Inflammatory macrophage treated with lipopolysaccharide for 1 hour (primary cell): ENCODE data around the gene CHRNA10.
"Not testable (repeated sequence)": the region's sequence is repeated elsewhere in the genome, so short reads cannot be mapped to it uniquely, and the experiment has no call there.

Source experiments
- DNase-seq, 2 donors: peaks; one replicate each; pipeline ENCODE4 v3.0.0-alpha.2; 2020 to 2022

The CHRNA10 gene

DNA sequence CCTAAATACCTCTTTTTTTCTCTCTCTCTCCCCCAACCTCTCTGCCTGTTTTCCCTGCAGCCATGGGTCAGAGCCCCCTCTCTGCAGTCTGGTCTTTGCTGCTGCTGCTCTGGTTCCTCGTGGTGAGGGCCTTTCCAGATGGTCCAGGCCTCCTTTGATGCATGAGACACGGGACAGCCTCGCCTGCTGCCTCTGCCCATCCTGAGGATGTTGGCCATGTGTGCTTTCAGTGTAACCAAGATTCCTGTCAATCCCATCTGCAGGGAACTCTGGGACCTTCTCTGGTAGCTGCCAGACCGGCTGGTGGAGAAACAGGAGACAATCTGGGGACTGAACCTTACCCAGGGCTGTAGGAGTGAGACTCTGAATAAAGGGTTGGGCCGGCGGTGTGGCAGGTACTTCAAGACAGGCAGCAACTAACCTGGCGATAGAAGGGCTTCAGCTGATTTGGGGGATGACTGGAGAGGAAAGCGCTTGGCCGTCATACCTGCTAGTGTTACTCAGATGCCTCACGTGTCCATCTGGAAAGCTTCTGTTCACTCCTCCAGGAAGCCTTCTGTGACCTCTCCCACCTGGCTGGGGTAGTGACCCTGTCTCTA lies 7.1 kb downstream of the CHRNA10 start:
- no peak for DNase-seq

DNA sequence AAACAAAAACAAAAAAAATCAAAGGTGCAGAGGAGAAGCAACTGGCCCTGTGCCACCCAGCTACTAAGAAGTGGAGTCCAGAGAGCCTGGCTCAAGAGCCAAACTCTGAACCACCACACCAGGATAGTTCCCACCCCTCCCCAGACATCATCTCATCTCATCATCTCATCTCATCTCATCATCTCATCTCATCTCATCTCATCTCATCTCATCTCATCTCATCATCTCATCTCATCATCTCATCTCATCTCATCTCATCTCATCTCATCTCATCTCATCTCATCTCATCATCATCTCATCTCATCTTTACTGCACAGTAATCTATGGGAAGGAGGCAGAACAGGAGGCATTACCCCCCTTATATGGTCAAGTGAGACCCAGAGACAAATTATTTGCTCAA lies 8.3 kb downstream of the CHRNA10 start:
- no peak for DNase-seq

DNA sequence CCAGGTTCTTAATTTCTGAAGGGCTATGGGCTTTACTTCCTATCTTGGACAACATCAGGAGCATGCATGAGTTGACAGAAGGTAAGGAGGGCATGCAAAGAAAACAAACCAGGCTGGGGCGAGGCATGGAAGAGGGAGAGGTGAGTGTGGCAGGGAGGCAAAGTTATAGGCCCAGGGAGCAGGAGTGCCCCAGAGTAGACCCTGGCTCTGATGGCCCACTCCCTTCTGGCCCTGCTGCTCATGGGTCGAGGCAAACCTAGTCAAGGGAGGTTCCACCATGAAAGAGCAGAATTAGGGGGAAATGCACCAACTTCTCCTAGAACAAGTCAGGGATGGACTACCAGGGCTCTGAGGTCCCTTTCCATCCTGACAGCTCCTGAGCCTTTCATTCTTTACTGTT lies 10.2 kb downstream of the CHRNA10 start:
- DNase-seq, result no peak

DNA sequence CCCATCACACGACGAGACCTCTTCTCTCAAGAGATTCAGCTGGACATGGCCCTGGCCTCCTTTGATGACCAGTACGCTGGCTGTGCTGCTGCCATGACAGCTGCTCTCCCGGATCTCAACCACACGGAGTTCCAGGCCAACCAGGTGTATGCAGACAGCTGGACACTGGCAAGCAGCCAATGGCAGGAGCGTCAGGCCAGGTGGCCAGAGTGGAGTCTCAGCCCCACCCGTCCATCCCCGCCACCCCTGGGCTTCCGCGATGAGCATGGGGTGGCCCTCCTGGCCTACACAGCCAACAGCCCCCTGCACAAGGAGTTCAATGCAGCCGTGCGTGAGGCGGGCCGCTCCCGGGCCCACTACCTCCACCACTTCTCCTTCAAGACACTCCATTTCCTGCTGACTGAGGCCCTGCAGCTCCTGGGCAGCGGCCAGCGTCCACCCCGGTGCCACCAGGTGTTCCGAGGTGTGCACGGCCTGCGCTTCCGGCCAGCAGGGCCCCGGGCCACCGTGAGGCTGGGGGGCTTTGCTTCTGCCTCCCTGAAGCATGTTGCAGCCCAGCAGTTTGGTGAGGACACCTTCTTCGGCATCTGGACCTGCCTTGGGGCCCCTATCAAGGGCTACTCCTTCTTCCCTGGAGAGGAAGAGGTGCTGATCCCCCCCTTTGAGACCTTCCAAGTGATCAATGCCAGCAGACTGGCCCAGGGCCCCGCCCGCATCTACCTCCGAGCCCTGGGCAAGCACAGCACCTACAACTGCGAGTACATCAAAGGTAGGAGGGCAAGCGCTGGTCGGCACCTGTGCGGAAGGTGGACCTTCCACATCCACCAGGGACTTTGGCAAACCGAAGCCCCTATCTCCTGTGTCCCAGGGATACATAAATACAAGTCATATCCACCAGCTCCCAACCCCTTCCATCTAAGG lies 11.3 kb downstream of the CHRNA10 start:
- no peak for DNase-seq

DNA sequence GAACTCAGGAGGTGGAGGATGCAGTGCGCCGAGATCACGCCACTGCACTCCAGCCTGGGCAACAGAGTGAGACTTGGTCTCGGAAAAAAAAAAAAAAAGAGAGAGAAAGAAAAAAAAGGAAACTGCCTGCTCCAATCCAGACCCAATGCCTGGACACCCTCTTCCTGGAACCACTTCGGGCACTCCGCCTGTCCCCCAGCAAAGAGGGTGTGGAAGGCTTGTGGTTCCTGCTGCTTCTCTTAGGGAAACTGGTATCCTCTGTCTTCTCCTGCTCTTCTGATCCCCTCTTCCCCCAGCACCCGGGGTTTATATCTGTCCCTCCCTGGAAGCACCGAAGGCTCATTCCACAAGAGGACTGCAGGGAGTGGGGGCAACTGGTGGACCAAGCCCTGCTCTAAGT lies 12.9 kb downstream of the CHRNA10 start:
- no peak for DNase-seq

DNA sequence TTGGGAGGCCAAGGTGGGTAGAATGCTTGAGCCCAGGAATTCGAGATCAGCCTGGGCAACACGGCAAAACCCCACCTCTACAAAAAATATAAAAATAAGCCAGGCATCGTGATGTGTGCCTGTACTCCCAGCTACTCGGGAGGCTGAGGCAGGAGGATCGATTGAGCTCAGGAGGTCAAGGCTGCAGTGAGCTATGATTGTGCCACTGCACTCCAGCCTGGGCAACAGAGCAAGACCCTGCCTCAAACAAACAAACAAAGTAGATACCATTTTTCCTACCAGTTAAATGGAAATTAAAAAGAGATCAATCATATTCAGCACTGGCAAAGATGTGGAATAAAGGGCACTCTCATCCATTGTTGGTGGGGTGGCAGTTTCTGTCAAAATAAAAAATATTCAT lies 13.9 kb downstream of the CHRNA10 start:
- DNase-seq, result not testable (repeated sequence)

DNA sequence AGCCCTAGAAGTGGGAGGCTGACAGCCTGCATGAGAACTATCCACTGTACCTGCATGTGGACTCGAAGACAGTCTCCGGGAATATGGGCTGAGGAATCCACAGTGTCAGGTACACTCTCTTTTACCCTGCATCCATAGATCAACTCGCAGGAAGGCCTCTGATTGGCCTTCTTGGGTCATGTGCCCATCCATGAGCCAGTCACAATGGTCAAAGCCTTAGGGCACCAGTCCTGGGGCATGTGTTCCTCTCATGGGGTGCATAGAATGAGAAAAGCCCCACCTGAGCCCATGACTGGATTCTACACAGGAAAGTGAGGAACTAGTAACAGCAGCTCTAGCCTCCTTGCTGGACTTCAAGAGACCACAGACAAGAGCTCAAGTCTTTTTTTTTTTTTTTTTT lies 15.6 kb downstream of the CHRNA10 start:
- no peak for DNase-seq

DNA sequence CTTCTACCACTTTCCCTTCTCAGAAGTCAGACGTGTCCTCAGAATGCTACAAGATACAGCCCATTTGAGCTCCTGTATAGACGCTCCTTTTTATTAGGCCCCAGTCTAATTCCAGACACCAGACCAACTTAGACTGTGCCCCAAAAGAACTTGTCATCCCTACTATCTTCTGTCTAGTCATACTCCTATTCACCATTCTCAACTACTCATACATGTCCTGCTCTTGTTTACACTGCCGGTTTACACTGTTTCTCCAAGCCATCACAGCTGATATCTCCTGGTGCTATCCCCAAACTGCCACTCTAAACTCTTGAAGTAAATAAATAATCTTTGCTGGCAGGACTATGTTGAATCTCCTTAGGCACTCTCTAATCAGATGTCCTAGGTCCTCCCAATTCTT lies 18.7 kb downstream of the CHRNA10 start:
- DNase-seq, result not testable (repeated sequence)

DNA sequence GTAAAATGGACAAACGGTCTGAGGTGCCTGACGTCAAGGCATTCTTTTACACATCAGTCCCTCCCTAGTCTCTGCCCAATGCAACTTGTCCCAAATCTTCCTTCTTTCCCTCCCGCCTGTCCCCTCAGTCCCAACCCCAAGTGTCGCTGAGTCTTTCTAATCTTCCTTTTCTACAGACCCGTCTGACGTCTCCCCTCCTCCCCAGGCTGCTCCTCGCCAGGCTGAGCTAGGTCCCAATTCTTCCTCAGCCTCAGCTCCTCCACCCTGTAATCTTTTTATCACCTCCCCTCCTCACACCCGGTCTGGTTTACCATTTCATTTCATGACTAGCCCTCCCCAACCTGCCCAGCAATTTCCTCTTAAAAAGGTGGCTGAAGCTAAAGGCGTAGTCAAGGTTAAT lies 21.8 kb downstream of the CHRNA10 start:
- not testable (repeated sequence) for DNase-seq

DNA sequence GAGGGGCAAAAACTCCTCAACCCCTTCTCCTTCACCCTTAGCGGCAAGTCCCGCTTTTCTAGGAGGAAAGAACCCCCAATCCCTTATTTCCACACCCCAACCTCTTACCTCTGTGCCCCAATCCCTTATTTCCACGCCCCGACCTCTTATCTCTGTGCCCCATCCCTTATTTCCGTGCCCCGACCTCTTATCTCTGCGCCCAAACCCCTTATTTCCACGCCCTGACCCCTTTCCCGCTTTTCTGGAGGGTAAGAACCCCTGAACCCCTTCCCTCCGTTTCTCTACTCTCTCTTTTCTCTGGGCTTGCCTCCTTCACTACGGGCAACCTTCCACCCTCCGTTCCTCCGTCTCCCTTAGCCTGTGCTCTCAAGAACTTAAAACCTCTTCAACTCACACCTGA lies 22.3 kb downstream of the CHRNA10 start:
- DNase-seq, result not testable (repeated sequence)

DNA sequence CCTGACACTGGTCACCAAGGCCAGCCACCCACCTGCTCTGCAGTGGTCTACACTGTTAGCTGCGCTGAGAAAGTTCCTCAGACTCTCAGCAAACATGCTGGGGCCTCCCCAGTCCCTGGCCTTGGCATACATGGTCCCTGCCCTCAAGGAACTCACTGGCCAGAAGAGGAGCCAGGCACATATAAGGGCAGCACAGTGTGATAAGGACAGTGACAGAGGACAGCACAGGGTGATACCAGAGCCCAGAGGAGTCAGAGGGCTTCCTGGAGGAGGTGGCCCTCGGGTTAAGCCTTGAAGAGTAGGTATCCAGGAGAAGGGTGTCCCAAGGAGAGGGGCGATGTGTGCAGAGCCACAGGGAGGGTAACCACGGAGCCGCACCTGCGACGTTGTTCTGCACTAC lies 25.6 kb downstream of the CHRNA10 start:
- no peak for DNase-seq

DNA sequence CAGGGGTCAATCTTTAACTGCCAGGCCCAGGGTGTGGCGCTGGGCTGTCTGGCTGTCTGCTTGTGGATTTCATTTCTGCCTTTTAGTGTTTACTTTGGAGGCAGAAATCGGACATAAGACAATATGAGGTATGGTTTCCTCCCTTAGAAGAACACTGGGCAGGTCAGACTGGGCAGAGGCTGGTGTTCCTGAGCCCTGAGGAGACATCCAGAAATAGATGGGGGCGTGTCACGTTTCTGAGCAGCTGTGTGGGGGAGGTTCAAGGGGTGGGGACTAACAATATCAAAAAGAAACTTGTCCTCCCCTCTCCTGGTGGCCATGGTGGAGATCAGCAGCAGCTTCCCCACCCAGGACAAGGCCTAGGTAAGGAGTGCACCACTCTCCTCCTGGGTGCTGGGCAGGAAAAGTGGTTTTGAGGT lies 26.4 kb downstream of the CHRNA10 start, which contains the start of gene ART1:
Gene ART1 (plus strand): TSS at position 312 of the 419 bp plus-strand sequence. CDS start 14,086 bp downstream, outside the sequence.
- DNase-seq, result no peak

DNA sequence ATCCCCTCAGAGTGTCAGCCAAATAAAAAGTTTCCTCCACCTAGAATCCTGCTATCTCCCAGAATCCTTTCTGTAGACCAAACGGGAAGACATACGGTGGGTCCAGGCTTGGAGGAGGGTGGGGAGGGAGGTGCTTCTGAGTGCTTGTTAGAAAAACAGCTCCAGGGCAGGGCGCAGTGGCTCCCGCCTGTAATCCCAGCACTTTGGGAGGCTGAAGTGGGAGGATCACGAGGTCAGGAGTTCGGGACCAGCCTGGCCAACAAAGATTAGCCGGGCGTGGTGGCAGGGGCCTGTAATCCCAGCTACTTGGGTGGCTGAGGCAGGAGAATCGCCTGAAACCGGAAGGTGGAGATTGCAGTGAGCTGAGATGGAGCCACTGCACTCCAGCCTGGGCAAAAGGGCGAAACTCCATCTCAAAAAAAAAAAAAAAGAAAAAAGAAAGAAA lies 28.1 kb downstream of the CHRNA10 start:
- not testable (repeated sequence) for DNase-seq

DNA sequence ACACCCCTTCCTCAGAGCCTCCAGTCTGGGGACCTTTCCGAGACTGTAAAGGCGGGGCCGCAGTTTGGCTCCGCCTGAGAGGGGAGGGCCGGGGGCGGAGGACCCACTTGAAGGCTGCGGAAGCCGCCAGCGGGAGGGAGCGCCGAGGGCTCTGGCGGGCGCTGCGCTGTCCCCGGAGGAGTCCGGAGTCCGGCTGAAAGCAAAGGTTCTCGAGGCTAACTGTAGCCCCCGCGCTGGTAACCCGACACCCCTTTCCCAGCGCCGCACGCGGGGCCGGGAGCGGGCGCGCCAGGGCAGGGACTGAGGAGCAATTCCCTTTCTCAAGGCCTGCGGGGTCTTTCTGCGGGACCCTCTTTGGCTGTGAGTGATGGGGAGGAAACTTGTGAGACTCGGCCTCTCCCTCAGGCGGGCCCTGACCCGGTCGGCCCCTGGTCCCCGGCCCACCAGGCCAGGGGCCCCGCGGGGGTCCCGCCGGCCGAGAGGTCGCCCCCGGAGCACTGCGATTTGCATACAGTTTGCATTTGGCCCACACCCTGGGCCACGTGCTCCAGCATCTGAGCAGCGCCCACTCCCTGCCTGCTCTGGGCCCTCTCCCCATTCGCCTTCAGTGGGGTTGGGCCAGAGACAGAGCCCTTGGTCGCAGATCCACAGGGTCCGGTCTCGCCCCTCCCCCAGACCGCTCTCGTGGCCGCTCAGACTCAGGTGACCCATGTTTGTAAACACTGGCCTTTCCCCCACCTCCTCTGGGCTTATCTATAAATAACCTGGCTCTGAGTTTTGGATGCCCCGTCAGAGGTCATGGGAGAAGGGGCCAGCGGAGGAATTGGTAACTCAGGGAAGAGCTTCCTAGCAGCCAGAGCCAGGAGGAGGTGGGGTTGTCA lies 28.9 kb downstream of the CHRNA10 start:
- DNase-seq, result peak; percentile 60 to 65

DNA sequence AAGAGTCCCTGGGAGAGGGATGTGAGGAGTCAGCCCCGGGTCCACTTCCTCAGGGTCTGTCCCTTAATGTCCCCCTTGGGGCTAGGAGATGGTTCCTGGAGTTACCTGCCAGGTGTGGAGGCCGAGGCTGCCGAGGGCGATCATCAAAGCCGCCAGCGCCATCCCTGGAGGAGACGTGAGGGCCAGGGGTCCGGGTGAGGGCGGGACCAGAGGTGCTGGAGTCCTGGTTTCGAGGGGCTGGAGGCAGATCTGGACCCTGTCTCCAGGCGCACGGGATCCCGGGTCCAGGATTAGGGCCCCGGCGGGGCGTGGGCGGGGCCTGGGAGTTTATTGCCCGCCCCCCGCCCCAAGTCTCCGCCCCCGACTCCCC lies 29.5 kb downstream of the CHRNA10 start, which contains the start of gene ART5:
Gene ART5 (minus strand): TSS at position 292 of the 370 bp plus-strand sequence. CDS start 130 bp downstream, at position 162.
- DNase-seq, result no peak

DNA sequence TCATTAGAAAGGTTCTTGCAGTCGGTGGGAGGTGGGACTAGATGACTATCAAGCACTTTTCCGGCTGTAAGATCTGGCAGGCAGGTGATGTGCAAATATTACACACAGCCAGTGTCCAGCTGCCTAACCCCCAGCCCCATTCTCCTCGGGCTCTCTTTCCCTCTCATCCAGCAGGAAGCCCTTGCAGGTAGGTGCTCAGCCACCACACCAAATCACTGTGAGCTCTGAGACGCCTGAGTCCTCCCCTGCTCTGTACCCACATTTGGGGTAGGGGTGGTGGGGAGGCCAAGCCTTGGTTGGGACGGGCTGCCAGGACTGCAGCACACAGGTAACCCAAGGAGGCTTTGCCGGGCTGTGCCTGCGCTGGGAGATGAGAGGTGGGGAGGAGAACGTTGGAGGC lies 30.0 kb downstream of the CHRNA10 start:
- DNase-seq, result no peak

DNA sequence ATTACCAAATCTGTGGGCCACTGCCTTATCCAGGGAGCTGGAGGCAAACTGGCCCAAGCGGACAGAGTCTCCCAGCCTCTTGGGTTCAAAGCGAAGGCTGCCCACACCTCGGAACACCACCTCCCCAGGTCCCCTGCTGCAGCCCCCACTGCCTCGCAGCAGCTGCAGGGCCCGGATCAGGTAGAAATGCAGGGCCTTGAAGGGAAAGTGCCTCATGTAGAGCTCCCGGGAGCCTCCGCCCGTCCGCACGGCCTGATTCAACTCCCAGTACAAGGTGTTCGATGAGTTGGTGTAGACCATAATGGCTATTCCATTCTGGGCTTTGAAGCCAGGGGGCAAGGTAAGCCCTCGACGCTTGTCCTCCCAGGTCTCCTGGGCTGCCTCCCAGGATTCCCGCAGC lies 31.3 kb downstream of the CHRNA10 start:
- no peak for DNase-seq

DNA sequence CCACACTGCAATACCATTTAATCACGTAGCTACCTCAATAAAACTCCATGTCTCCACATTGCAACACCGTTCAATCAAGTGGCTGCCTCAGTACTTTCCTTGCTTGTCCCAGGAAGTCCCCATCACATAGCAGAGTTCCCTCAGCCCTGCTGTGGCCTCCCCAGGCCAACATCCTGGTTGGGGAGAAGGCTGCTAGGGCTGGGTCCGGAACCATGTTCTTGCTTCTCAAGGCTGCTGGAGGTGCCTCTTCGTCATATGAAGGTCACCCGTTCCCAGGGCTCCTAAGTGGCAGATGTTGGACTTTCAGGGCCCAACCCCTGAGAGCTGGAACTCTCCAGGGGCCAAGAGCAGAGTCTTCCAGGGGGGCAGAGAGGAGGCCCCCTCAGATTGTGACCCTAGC lies 32.7 kb downstream of the CHRNA10 start:
- no peak for DNase-seq

DNA sequence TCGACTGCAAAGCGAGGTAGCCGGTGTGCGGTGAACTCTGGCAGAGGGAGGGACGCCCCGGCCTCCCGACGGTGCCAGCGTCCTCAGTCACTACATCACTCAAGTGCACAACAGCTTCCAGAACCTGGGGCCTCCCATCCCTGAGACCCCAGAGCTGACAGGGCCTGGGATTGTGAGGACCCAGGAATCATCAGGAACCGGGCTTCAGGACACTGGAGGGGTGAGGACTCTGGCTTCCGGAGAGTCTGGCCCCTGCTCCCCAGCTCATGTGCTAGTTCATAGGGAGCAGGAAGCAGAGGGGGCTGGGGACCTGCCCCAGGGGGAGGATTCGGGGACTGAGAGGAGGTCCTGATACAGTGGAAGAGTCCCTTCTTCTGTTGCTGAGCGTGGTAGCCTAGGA lies 34.0 kb downstream of the CHRNA10 start:
- no peak for DNase-seq

DNA sequence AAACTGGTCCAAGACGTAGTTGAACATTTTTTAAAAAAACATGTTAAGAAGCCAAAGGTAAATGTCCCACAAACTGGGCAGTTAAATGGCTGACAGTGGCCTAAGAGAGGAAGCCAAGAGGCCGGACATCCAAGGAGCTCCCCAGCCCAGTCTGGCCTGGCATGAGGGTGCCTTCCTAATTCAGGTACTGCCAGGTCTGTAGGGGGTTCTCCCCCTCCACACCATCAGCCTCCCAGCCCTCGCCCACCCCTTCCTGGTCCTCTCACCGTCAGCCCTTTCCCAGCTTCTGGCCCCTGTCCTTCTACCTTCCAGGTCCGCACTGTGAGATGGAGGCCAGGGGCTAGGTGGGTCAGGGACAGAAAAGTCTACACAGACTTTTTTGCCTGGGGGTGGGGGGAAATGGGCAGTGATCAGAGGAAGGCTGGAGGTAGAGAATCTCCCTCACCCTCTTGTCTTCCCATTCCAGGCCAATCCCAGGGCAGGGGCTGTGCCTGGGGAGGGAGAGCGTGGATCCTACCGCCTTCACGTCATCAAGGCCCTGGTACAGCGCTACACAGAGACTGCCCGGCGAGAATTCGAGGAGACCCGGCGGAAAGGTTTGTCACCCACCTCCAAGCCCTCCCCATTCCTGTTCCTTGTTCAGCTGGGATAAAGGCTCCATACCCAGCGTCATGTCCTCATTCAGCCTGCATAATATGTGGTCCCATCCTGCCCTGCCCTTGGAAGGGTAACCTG lies 35.4 kb downstream of the CHRNA10 start:
- DNase-seq, result no peak

DNA sequence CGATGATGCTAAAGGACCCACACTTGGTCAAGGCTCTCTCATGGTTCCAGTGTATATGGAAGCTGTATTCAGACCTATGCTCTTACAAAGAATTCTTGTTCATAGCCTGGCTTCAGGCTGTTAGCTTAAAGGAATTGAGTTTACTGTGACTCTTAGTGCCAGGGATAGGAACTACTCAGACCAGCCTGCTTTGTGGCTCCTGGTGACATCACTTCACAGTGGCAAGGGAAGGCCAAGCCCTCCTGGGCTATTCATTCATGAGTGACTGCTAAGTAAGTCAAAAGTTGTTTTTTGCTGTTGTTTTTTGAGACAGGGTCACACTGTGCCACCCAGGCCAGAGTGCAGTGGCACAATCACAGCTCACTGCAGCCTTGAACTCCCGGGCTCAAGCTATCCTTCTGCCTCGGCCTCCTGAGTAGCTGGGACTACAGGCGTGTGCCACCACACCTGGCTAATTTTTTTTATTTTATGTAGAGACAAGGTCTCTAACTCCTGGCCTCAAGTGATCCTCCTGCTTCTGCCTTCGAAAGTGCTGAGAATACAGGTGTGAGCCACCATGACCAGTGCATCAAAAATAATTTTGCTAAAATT lies 39.0 kb downstream of the CHRNA10 start:
- DNase-seq, result no peak

DNA sequence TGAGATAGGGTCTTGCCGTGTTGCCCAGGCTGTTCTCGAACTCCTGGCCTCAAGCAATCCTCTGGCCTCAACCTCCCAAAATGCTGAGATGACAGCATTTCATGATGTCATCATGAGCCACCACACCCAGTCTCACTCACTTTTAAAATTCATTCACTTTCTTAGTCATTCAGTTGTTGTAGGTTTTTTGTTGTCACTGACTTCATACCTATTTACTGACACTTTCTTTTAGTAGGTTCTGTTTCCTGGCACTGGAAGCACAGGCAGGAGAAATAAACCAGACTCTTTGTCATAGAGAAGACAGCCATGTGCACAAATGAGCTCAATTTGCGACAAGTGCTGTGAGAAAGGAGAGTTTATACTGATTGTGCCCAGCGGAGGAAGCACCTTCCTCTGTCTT lies 39.9 kb downstream of the CHRNA10 start:
- no peak for DNase-seq
